Tongue (tissue), 2 donors: Measurements from ENCODE around the gene WDR27. TPM values are rescaled to one million over a fixed set of nuclear protein-coding genes. Genes with fewer than 3 reads are reported as not detected.

Experiments used
- DNase-seq: peaks from one replicate; pipeline ENCODE4 v3.0.0-alpha.2; 2015
- total RNA-seq: library from RNA; depleted of rRNA; stranded (reverse); fragments of >200 nt; gene quantifications from one replicate; pipeline ENCODE4 v1.2.3, GENCODE V29; 2014

The WDR27 gene
- total RNA-seq, 1 donor from 2014 or later = 43.6 TPM

DNA sequence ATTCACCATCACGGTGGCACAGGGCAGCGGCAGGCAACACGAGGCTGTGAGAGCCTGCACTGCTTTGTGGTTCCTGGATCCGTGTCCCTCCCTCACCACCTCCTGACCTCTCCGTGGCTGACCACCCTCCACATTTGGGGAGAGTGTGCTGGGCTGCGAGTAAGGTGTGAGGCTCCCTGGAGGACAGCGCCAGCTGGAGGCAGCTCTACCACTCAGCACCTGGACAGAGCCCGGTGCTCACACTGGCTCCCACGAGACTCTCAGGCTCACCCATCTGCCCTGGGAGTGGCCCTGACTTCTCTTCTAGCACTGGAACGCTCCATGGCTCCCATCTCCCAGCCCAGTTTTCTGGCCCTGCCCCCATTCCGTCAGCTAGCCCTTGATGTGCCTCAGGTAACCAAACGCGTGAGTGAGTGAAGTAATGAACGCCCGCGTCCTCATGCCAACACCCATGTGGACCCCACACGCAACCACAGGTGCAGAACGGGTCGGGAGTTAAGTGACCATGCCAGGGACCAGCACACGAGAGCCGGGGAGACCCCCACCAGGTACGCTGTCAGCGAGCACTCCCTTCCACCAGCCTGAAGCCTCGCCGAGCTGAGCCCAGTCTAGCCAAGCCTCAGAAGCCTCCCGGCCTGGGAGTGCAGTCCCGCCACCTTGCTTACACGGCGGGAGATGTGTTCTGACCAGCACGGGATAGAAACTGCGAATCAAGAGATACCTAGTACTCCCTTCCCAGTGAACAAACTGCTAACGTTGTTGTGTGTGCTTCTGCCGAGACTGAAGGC, 137.2 kb downstream of the WDR27 start:
- DNase-seq = no peak

DNA sequence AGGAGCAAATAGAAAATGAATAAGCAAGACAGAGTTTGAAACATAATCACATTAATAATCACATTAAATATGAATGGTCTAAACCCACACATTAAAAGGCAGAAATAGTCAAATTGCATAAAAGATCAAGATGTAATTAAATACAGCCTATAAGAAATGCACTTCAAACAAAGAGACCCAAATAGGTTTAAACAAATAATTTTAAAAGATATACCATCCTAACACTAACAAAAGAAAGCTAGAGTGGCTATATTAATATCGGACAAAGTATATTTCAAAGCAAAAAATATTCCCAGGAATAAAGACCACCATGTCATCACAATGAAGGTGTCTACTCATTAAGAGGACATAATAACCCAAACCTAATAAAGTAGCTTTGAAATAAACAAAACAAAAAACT, 140.2 kb downstream of the WDR27 start:
- no peak for DNase-seq

DNA sequence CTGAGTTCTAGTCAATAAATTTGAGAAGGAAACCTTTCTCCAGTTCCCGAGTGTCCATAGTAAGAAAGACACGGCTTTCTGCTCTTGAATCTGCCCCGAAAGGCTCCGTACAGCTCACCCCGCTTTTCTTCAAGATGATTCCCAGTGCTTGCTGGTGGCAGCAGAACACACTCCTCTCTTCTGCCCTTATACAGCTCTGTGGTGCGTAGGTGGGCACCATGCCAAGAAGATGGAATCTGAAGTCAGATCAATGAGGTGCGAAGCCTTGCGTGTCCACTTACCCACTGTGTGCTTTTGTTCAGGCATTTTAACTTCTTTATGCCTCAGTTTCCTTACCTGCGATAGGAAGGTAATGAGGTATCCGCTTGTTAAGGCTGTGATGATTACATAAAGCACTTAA, 142.2 kb downstream of the WDR27 start:
- no peak for DNase-seq

DNA sequence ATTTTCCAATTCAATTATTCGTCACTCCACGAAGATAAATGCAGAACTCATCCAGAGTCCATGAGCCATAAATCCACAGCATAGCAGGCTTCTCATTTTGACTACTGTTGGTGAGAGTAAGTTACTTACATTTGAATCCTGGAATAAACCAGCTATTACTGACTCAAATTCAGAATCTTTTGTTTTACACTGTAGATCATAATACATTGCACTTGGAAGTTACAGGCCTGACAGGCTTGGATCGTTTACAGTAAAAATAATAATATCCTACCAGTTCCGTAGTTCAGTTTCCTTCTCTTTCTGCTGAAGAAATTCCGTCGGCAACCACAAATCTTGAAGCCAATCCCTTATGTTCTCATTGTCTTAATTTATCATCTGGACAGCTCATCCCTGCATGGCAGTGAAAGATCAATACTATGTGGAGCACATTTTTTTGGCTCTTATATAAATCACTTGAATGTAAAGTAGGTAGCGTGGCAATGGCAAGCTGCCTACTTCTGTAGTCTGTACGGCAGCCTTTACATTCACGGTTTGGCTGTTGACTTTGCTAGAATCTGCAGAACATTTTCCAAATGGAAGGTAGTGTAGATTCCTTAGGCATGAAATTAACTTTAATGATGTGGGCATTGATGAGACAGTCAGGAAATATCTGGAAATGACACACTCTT, 142.9 kb downstream of the WDR27 start:
- no peak for DNase-seq

DNA sequence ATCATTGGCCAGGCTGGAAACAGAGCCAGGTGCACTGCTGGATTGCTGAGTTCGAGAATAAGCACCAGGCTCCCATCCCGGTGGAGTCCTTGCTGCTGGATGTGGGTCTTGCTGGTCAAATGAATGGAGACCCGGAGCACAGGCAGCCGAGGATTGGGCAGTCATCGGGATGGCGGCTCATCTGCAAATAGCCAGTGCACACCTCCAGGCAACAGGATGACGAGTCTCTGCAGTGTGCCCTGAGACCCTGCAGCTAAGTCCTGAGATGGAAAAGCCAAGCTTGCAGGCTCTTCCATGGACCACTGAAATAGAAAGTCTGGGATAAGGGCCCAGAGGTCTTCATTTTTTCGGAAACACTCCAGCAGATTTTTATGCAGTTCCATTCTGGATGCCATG, 143.5 kb downstream of the WDR27 start:
- DNase-seq = no peak

DNA sequence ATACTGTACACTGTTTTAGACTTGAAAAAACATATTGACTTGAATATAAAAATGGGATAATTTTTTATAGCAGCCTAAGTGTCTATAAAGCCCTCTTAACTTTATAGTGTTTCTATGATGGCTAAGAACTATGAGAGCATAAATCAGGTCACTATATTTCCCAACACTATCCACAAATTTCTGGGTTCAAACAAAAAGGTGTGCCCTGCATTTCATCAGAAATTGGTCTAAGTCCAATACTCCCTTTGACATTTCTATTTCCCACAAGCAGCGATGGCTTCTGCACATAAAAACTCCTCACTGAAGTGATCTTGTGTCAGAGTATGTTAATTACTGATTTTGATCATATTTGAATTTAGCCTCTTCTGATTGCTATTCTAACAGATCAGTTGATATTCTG, 143.9 kb downstream of the WDR27 start:
- no peak for DNase-seq

DNA sequence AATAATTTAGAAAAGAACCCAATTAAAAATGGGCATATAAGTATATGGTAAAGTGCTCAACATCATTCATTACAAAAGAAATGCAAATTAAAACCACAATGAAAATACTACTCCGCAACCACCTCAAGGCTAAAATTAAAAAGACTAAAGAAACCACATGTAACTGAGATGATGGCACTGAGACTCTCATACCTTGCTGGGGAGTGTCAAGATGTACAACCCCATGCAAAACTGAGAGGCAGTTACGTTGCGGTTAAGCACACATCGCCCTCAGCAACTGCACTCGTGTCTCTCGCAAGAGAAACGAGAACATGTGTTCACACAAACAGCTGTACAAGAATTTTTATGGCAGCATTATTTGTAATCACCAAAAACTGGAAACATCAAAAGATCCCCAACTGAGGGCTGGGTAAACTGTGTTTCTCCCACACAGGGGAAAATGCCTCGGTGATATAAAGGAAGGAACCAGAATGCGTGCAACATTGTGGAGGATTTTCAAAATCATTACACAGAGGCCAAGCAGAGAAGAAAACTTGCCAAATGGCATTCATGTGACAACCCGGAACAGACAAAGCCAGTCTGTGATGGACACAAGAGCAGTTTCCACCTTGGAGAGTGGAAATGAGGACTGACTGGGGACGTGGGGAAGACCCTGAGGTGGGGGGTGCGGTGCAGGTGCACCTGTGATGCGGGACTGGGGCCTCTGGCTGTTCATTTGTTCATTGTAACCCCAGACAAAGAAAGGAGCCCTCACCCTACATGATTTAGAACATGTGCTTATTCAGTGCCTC, 144.9 kb downstream of the WDR27 start:
- DNase-seq = no peak

DNA sequence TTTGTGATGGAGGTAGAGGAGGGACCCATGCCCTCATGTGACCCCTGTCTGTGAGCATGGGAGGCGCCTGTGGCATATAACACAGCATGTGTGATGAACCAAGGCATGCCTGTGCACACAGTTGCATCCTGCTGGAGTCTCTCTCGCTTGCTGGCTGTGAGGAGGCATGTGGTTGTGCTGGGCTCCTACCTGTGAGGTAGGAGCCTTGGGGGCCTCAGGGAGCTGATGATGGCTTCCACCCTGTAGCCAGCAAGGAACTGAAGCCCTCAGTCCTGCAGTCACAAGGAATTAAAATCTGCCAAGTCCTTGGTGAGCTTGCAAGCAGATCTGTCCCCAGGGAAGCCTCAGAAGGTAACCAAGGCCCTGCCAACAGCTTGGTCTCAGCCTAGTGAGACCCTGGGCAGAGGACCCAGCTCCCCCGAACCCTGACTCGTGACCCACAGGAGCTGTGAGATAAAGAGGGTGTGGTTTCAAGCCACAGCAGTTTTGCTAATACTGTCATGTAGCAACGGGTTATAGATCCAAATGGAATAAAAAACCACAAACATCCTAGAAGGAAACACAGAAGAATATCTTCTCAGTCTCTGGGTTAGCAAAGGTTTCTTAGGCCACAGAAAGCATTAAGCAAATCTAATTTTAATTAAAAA, 145.7 kb downstream of the WDR27 start:
- no peak for DNase-seq

DNA sequence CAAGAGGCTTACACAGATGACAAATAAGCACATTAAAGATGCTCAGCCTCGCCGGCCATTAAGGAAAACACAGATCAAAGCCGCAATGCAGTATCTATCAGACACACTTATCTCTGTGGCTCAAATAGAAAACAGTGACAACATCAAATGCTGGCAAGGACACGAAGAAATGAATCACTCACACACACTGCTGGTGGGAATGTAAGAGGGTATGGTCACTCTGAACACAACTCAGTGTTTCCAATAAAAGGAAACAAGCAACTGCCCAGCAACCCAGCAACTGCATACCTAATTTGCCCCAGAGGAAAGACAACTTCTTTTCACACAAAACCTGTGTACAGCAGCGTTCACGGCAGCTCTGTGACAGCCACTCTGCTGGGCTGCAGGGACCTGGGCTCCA, 155.8 kb downstream of the WDR27 start:
- no peak for DNase-seq

DNA sequence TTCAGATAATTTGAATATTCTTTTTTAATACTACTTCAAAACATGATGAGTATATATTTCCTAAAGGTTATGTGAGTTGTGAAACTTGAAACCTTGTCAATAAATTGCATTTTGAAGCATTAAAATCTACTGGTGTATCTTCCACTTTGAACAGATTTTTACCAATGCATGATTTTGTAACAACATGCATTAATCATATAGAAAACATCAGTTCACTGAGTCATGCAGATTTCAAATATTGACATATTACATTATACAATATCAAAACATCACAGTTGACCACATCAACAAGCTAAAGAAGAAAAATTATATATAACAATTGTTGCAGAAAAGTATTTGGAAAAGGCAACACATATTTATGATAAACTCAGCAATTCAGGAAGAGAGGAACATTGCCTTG, 158.1 kb downstream of the WDR27 start:
- no peak for DNase-seq

DNA sequence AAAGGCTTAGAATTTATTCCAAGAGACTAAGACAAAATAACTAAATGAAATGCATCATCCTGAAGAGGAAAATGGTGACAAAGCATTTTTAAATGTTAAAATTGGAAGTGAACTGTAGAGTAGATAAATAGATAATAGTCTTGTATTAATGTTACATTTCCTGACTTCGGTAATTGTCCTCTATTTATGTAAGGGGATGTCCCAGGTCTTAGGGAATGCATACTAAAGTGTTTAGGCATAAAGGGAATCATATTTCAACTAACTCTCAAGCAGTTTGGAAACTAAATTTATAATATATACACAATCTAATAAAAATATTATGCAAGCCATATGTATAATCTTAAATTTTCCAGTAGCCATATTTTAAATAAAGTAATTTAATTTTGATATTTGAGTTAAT, 159.3 kb downstream of the WDR27 start:
- no peak for DNase-seq

DNA sequence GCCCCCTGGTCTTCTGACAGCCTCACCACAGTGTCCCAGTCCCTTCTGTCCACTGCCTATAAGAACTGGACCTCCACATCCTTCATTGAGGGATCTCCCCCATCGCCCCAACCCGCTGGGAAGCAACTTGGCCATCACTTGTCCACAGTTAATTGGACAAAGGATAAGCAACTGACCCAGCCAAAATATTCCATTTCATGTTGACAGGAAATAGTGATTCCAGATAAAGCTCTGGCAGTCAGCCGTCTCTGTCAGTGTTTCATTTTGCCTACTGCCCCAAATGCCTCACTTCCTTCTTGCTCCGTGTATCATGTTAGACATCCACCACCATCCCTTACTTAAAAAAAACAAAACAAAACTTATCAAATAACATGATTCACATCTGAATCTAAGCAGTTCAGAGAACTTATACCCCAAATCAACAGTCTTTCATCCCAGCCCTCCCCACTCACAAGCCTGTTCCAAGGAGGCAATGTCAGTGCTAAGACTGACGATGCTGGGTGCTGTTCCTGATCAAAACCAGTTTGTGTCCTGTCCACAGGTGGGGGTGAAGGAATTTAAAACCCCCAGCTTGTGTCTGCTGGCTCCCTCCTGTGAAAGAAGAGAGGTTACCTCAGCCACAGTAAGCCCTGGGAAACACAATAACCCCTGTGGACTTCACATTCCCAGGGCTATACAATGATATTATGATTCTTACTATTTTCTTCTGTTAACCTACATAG, 162.5 kb downstream of the WDR27 start:
- DNase-seq = no peak

DNA sequence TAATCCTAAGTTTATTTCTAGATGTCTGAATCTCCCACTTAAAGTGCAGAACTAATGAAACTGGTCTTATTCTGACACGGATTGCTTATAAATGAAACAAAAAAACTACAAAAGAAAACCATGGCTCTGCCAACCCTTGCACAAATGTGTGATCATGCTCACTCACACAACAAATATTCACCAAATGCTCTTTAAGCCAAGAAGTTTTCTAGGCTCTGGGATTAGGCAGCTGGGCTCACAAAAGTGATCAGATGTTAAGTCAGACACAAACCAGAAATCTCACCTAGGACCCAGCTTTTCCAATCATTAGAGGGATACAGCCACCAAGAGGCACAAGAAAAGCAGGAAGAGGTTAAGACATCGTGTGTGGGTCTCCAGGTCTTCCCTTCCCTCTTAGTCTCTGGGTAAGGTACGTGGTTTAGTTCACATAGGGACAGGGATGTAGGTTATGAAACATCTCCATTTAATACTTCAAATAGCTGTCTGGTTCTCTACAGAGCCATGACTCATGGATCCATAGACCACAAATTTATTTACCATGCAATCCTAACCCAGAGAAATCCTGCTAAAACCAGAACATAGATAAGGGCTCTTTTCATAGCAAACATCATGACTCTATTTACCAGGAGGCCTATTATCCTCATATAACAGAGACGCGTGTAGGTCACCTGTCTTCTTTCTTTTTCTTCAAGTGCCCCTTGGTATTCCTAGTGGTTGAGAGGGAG, 165.2 kb downstream of the WDR27 start:
- DNase-seq = no peak

DNA sequence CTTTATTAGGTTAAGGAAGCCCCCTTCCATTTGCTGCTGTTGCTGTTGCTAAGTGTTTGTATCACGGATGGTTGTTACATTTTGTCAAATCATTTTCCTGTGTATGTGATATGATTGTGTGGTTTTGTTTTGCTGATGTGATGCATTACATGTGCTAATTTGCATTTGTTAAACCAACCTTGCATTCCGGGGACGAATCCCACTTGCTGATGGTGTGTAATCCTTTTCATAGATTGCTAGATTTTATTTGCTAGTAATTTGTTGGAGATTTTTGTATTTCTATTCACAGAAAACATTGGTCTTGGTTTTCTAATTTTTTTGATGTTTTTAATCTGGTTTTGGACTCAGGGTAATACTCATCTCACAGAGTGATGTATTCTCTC, 167.8 kb downstream of the WDR27 start:
- no peak for DNase-seq

DNA sequence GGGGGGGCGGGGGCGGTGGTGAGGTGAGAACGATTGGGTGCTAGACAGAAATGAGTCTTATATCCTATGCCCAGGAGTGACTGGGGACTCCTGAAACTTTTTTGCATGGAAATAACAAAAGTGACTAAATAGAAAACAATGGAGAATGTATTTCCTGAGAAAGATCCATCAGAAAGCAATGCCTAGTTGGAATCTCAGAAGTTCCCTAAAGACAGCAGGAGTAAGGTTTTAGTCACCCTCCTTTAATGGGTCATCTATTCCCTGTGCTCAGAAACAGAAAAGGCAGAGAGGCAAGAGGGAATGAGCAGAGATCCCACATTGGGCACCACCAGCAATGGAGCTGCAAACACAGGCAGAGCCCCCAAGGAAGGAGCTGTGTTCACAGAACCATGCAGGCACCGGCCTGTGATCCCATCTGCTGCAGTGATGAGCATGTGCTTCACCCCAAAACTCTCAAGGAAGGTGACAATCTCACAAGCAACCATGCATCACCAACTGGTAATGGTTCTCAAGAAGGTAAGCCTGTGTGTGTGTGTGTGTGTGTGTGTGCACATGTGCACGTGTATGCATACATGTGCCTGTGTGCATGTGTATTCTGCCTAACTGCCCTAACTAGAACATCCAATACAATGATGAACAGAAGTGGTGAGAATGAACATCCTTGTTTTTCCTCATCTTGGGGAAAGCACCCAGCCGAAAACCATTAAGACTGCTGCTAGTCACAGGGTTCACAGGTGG, 168.4 kb downstream of the WDR27 start:
- no peak for DNase-seq

DNA sequence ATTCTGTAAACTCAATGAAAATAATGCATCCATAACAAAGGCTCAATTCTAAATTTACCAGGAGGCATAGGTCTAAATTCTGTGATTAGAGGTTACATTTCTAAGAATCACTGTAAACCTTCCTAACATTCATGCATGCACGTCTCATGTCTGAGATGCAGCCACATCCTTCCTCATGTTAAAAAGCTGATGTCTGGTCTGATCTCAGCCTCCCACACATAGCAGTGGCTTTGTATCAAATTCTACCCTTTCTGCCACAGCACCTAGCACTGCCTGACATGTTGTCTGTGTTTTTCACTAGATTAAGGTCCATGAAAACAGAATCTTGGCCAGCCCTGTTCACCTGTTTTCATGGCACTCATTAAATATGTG, 171.1 kb downstream of the WDR27 start:
- no peak for DNase-seq

DNA sequence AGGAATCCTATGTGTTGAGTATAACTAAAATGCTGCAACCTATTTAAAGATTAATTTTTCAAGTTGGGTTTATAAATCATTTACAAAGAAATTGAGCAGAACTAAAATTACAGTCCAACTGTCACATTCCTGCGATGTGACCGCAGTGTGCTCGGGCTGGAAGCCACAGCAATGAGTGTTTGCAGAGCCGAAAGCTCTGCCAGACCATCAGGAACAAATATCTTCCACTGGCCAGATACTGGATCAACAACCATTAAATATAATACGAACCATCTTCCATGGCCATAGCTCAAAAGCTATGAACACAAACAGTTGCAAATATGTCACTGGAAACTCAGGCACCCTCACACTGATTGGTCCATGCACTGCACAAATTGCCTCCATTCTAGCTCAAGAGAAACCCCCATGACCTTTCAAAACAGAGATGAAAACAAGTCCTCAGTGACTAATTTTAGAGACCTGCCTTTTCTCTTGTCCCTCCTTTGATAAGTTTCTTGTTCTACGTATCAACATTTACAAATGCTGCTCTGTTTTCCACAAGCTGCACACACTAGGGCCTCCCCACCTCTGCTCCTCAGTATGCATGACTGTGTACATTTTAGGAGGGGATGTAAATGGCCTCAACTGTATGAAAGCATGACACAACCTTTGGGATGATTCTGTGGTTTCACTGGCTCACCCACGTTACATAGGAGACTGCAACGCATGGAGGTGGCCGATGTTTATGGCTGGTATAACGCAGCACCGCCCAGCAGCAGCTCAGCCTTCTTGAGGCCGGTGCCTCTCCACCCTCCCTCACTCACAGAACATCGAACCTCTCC, 171.7 kb downstream of the WDR27 start:
- DNase-seq = peak; percentile 64

DNA sequence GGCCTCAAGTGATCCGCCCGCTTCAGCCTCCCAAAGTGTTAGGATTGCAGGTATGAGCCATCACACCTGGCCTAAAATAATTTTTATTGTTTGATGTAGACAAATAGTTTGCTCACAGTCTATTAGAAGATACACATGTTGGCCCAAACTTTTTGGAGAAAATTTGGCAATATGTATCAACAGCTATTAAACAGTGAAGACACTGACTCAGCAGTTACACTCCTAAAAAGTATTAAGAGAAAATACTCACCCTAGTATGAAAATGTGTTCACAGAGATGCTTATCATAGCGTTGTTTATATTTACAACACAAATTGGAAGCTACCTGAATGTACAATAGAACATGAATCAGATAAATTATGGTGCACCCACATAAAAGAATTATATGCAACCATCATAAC, 173.1 kb downstream of the WDR27 start:
- DNase-seq = no peak

DNA sequence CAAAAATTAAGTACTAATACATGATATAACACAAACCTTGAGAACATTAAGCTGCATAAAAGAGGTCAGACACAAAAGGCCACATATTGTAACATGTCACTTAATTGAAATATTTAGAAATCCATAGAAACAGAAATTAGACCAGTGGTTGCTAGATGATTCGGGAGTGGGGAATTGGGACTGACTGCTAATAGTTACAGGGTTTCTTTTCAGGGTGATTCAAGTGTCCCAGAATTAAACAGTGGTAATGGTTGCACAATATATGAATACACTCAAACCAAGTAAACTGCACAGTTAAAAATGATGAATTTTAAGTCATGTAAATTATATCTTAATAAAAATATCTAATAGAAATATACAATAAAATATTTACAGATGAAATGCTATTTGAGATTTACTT, 174.5 kb downstream of the WDR27 start:
- no peak for DNase-seq

DNA sequence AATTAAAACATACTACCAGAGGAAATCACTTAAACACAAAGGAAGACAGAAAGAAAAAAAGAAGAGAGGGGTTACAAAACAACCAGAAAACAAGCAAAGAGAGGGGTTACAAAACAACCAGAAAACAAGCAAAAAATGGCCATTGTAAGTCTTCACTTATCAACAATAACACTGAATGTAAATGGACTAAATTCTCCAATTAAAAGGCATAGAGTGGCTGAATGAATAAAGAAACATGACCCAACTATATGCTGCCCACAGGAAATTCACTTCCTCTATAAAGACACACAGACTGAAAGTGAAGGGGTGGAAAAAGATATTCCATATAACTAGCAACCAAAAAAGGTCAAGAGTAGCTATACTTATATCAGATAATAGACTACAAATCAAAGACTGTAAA, 180.0 kb downstream of the WDR27 start:
- DNase-seq = no peak
